Esophagus muscularis mucosa (tissue), 4 donors: ENCODE results near the gene BTBD8. TPM values are rescaled to one million over a fixed set of nuclear protein-coding genes. Genes with fewer than 3 reads are reported as not detected.
A peak's percentile ranks its signal among the peaks of the same experiment; 100 is the strongest.

Experiments used
- DNase-seq: peaks from one replicate; pipeline ENCODE4 v3.0.0-alpha.2; 2017; ENCODE audit errors: extremely low spot score
- H3K27ac ChIP-seq, 4 donors: fragments of 200-600 bp; sonication (generic); replicated peaks in 1 of 4; 1 replicate in 3 of 4; 2 replicates in 1 of 4; pipeline ENCODE4 v1.5.1; 2016 to 2019; ENCODE audit warnings: mild to moderate bottlenecking in 1 of 4
- H3K27me3 ChIP-seq, 4 donors: fragments of 200-600 bp; sonication (generic); one replicate each; pipeline versions ENCODE4 v1.5.1 to v1.6.0; 2016 to 2019
- H3K36me3 ChIP-seq, 4 donors: fragments of 200-600 bp; sonication (generic); one replicate each; pipeline ENCODE4 v1.5.1; 2016 to 2019
- H3K4me1 ChIP-seq, 4 donors: fragments of 200-600 bp; sonication (generic); one replicate each; pipeline ENCODE4 v1.5.1; 2016 to 2019
- H3K4me3 ChIP-seq, 4 donors: fragments of 200-600 bp; sonication (generic); 1 replicate in 2 of 4; 2 replicates in 2 of 4; pipeline ENCODE4 v1.5.1; 2016 to 2019; ENCODE audit warnings: mild to moderate bottlenecking in 4 of 4, moderate library complexity in 1 of 4
- H3K9me3 ChIP-seq, 4 donors: fragments of 200-600 bp; sonication (generic); 1 replicate in 3 of 4; 2 replicates in 1 of 4; pipeline ENCODE4 v1.5.1; 2016 to 2019
- EP300 ChIP-seq: sonication (generic); formaldehyde crosslinking; IDR thresholded peaks from one replicate; pipeline ENCODE4 v1.6.1; 2017; ENCODE audit warnings: antibody characterized with exemption
- POLR2A ChIP-seq: fragments of 450-650 bp; IDR thresholded peaks from one replicate; pipeline ENCODE4 v1.6.1; 2017; ENCODE audit warnings: antibody characterized with exemption, moderate library complexity, mild to moderate bottlenecking, low read depth
- POLR2AphosphoS5 ChIP-seq, 2 donors: sonication (generic); formaldehyde crosslinking; IDR thresholded peaks; one replicate each; pipeline ENCODE4 v1.6.1; 2017; ENCODE audit warnings: antibody characterized with exemption in 2 of 2
- WGBS: methylation state at CpG from one replicate; pipeline ENCODE4 v1.1.5; 2018; 5-methylcytosine and 5-hydroxymethylcytosine counted together
- intact Hi-C: fragments of 100-400 bp; cut with DNase I; formaldehyde crosslinking; loops from one replicate; pipeline ENCODE4 v1.15.1; 2023
- total RNA-seq, 4 donors: library from RNA; depleted of rRNA; stranded (reverse); fragments of >200 nt; gene quantifications; one replicate each; pipeline versions ENCODE4 v1.1.0 to v1.2.1, GENCODE V29; 2016
- TF ChIP-seq, protein P1 (sequence below), 3 experiments: fragments of 200-600 bp in 2 of 3; fragments of 450-650 bp in 1 of 3; sonication (generic) in 2 of 3; IDR thresholded peaks; one replicate each; pipeline ENCODE4 v1.5.1; 2017 to 2019; ENCODE audit warnings: antibody characterized with exemption in 3 of 3, mild to moderate bottlenecking in 2 of 3, moderate library complexity in 1 of 3

BTBD8 gene
- 1 to 10 TPM; 4.3 to 7.8 (median 5.9) TPM for total RNA-seq

DNA sequence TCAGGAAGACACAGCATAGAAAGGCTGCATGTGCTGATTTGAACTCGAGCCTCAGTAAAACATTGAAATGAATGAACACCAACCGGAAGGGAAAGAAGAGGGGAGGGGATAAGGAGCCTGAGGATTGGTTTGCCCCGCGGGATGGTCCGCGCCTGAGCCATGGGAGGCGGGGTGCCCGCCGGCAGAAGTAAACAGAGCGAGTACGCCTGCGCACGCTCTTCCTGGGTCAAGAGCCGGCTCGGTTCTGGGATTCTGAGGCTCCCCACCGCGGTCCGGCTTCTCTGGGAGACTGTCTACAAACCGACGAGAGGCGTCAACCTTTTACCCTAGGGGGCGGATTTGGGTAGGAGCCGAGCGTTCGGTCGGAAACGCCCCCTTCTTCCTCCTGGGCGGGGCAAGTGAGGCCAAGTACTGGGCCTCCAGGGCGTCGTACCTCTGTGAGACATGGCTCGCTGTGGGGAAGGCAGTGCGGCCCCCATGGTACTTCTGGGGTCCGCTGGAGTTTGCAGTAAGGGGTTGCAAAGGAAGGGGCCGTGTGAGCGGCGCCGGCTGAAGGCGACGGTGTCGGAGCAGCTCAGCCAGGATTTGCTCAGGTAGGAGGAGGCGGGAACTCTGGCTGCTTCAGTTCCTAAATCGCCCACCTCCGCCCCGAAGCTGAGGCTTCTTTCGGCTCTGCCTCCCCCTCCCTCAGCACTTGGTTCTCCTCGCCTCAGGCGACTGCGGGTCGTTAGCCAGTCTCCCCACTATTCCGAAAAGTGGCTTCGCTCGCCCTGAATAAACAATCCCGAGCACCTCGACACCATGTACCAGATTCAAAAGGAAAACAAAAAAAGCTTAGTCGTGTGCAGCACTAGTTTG is at the start of gene BTBD8:
Gene BTBD8, plus strand, starts transcription at position 218 of the 858 bp plus-strand sequence. Its CDS starts 227 bp downstream, at position 445.
- intact Hi-C loops: no loop called here
- Histone ChIP-seq H3K36me3 (peaks cover 0 to 5% (median 0%) of the 10 kb centered on the region in 4 donors), H3K4me3 (peak within 1 kb of the TSS; percentile 73 to 84 (median 74)), H3K27ac (peak within 1 kb of the TSS; percentile 70 to 82 (median 79)), H3K9me3 (peaks cover 0 to 3% (median 2%) of the 10 kb centered on the region in 4 donors), H3K4me1 (peaks cover 6 to 18% (median 15%) of the 10 kb centered on the region in 4 donors), H3K27me3 (no peaks in the 10 kb centered on the region)
- TF ChIP-seq POLR2AphosphoS5 (IDR thresholded peaks at IDR 0.05): peak; percentile 68 to 77
- TF ChIP-seq EP300: no peak
- peak; percentile 96 for DNase-seq
- WGBS: under 1% methylated on average over 25 of the region's 55 CpGs

DNA sequence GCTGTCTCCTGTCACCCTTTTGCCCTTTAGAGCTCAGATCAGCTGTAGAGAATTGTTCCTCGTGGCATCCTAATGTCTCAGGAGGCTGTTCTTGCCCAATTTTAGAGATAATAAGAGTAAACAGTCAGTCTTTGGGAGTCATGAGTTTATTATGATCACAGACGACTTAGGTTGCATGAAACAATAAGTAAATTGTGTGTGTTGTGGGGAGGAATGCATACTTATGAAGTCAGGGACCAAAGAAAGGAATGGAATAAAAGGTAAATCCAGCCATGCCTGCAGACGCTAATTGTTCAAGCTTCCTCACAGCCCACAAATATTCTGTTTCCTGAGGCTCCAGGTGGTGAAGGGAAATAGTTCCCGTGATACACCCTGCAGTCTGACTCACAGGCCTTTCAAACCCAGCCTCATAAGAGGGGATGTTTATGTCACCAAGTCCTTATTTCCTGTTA is 49.5 kb upstream of the BTBD8 start:
- H3K36me3 ChIP-seq: no peaks in the 10 kb centered on the region
- no peaks in the 10 kb centered on the region for H3K9me3 ChIP-seq
- H3K4me3 ChIP-seq: peak overlapping the region; percentile 64 to 69 (median 65)
- intact Hi-C loops: no loop called here
- peaks cover 0 to 24% (median 21%) of the 10 kb centered on the region in 4 donors for H3K4me1 ChIP-seq
- WGBS: 36% methylated on average over 4 of the region's 4 CpGs
- TF ChIP-seq POLR2AphosphoS5 (IDR thresholded peaks at IDR 0.05) (no peak), POLR2A (no peak), EP300 (no peak)
- TF ChIP-seq, protein P1, sequence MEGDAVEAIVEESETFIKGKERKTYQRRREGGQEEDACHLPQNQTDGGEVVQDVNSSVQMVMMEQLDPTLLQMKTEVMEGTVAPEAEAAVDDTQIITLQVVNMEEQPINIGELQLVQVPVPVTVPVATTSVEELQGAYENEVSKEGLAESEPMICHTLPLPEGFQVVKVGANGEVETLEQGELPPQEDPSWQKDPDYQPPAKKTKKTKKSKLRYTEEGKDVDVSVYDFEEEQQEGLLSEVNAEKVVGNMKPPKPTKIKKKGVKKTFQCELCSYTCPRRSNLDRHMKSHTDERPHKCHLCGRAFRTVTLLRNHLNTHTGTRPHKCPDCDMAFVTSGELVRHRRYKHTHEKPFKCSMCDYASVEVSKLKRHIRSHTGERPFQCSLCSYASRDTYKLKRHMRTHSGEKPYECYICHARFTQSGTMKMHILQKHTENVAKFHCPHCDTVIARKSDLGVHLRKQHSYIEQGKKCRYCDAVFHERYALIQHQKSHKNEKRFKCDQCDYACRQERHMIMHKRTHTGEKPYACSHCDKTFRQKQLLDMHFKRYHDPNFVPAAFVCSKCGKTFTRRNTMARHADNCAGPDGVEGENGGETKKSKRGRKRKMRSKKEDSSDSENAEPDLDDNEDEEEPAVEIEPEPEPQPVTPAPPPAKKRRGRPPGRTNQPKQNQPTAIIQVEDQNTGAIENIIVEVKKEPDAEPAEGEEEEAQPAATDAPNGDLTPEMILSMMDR (IDR thresholded peaks at IDR 0.05): no peak
- DNase-seq: no peak
- peak overlapping the region; percentile 66 to 79 (median 74) for H3K27ac ChIP-seq
- no peaks in the 10 kb centered on the region for H3K27me3 ChIP-seq

DNA sequence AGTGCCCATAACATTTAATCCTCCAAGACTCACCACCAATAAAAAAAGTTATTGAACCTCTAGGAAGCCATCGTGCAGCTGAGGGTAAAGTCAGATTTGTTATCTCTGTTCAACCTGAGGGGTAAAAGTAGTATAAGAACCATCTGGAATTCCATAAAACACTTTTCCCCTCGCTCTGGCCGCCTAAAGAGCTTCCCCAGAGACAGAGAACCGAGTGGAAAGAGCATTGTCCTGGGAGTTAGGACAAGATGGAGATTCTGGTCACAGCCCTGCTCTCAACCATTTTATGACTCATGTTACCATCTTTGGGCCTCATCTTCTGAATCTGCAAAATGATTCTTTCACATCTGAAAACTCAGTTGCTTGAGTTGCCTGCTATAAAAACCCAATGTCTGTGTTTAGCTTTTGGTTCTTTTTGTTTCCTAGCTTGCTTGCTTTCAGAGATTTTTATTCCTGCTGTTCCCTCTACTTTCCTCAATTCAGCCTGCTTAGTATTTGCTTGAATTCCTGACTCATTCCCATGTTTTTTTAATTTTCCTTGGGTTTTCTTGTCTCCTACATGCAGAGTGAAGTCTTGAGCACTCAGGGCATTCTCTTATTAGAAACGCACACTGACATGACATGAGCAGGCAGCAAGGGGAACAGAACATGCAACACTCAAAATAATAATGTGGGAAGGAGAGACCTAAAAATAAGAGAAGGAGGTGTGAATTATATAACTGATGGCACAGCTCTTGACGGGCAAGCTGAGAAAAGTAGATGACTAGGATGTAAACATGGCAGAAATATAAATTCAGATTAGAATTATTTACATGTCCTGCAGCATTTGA is 48.6 kb upstream of the BTBD8 start:
- intact Hi-C loops: no loop called here
- no peaks in the 10 kb centered on the region for H3K9me3 ChIP-seq
- TF ChIP-seq EP300 (no peak), POLR2AphosphoS5 (IDR thresholded peaks at IDR 0.05) (no peak), POLR2A (no peak)
- TF ChIP-seq, protein P1 (IDR thresholded peaks at IDR 0.05): no peak

DNA sequence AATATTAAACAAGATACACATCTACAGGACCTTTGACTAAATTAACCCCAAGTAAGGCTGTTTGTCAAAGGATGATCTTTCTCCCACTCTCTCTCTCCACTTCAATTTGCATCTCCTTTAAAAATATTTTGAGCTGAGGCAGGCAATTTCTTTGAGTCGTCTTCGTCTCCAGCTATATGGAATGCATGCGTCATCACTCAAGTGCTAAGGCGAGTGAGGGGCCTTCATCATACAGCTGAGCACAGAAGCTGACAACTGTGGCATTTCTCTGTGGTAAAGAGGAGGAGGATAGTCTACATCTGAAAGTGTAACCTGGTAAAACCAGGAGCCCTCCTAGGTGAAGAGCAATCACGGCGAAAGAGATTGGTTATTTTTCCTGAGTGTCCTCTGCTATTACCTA is 42.7 kb upstream of the BTBD8 start:
- no peaks in the 10 kb centered on the region for H3K4me1 ChIP-seq
- no peak overlapping the region for H3K27ac ChIP-seq
- no peaks in the 10 kb centered on the region for H3K9me3 ChIP-seq
- no peak overlapping the region for H3K4me3 ChIP-seq
- DNase-seq: no peak
- intact Hi-C loops: no loop called here
- no peaks in the 10 kb centered on the region for H3K27me3 ChIP-seq
- TF ChIP-seq, protein P1 (IDR thresholded peaks at IDR 0.05): no peak
- TF ChIP-seq POLR2AphosphoS5 (IDR thresholded peaks at IDR 0.05): no peak
- TF ChIP-seq EP300: no peak
- TF ChIP-seq POLR2A: no peak
- no peaks in the 10 kb centered on the region for H3K36me3 ChIP-seq
- 76% methylated on average over 6 of the region's 6 CpGs for WGBS

More for the DNA sequence above, 48.6 kb upstream of the BTBD8 start:
- WGBS: 87% methylated on average over 6 of the region's 6 CpGs
- no peak for DNase-seq
- no peaks in the 10 kb centered on the region for H3K27me3 ChIP-seq
- H3K4me1 ChIP-seq: peaks cover 0 to 24% (median 21%) of the 10 kb centered on the region in 4 donors
- no peaks in the 10 kb centered on the region for H3K36me3 ChIP-seq
- peak overlapping the region in 3 of 4 donors; percentile 66 to 79 (median 78) for H3K27ac ChIP-seq
- no peak overlapping the region for H3K4me3 ChIP-seq
